Thyroid gland (tissue), 4 donors: ENCODE results near the gene TIMM13.

Experiments used
- POLR2A ChIP-seq, 2 donors: fragments of 450-650 bp; IDR thresholded peaks; one replicate each; pipeline ENCODE4 v1.6.1; 2017; ENCODE audit warnings: antibody characterized with exemption in 2 of 2, mild to moderate bottlenecking in 2 of 2, moderate library complexity in 1 of 2
- TF ChIP-seq, protein P1 (sequence below), 6 experiments: fragments of 200-600 bp in 3 of 6; fragments of 450-650 bp in 3 of 6; sonication (generic) in 3 of 6; IDR thresholded peaks; one replicate each; pipeline ENCODE4 v1.5.1; 2016 to 2019; ENCODE audit warnings: antibody characterized with exemption in 6 of 6, mild to moderate bottlenecking in 2 of 6, inconsistent platforms in 1 of 6, moderate library complexity in 1 of 6

DNA sequence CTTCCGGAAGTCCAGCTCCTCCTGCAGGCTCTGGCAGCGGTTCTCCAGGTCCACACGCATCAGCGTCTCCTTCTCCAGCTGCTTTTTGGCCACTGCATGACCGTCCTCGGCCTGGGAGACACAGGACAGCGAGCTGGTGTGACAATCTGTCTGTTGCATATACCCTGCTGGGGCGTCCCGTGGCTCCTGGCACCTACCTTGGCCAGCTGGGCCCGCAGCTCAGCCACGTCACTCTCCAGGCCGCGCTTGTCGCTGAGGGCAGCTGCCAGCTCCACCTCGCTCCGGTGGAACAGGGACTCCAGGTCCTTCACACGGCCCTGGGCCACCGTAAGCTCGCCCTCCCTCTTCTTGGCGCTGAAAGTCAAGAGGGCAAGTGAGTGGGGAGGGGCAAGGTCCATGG is 10.8 kb upstream of the TIMM13 start:
- TF ChIP-seq, protein P1, sequence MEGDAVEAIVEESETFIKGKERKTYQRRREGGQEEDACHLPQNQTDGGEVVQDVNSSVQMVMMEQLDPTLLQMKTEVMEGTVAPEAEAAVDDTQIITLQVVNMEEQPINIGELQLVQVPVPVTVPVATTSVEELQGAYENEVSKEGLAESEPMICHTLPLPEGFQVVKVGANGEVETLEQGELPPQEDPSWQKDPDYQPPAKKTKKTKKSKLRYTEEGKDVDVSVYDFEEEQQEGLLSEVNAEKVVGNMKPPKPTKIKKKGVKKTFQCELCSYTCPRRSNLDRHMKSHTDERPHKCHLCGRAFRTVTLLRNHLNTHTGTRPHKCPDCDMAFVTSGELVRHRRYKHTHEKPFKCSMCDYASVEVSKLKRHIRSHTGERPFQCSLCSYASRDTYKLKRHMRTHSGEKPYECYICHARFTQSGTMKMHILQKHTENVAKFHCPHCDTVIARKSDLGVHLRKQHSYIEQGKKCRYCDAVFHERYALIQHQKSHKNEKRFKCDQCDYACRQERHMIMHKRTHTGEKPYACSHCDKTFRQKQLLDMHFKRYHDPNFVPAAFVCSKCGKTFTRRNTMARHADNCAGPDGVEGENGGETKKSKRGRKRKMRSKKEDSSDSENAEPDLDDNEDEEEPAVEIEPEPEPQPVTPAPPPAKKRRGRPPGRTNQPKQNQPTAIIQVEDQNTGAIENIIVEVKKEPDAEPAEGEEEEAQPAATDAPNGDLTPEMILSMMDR (IDR thresholded peaks at IDR 0.05): no peak
- no peak for TF ChIP-seq POLR2A (IDR thresholded peaks at IDR 0.05)
